GM12878 (cell line): ENCODE results near the gene LSMEM2. TPM values are rescaled to one million over a fixed set of nuclear protein-coding genes. Genes with fewer than 3 reads are reported as not detected.

Source experiments
- ATAC-seq: fragments of 200-7000 bp; cut with Tn5 transposase; 3 replicates; pipeline ENCODE4 v1.9.1; 2020; ENCODE audit warnings: mild to moderate bottlenecking, moderate library complexity
- BruUV-seq: library from RNA; stranded (reverse); fragments of 400-500 nt; replicated peaks from 2 replicates; lab custom pipeline; 2021; lab: Mats Ljungman, UMichigan
- CTCF ChIA-PET: fragments of 300-600 bp; sonication (Branson Sonifier 250); formaldehyde crosslinking; extraction: SDS; loops from one replicate; lab custom pipeline; 2021; ENCODE audit warnings: inconsistent platforms; lab: Yijun Ruan, JAX
- POLR2A ChIA-PET: fragments of 350-600 bp; formaldehyde crosslinking; extraction: SDS; loops from one replicate; lab custom pipeline; 2021; ENCODE audit warnings: inconsistent platforms; lab: Charles Lee
- RAD21 ChIA-PET: fragments of 300-600 bp; sonication (Branson Sonifier 250); formaldehyde crosslinking; loops from one replicate; lab custom pipeline; 2023; ENCODE audit warnings: antibody characterized with exemption; ENCODE audit not compliant: unreplicated experiment; lab: Charles Lee
- SMC1A ChIA-PET: fragments of 300-600 bp; sonication (Branson Sonifier 250); formaldehyde crosslinking; loops from one replicate; lab custom pipeline; 2023; ENCODE audit not compliant: unreplicated experiment, uncharacterized antibody; lab: Charles Lee
- DNase-seq: peaks from one replicate; pipeline ENCODE4 v3.0.0-alpha.2; 2011; ENCODE audit warnings: low read depth, low spot score
- FAIRE-seq: peaks from 3 replicates; lab custom pipeline; 2011; peaks lifted over from hg19 to GRCh38; lab: Jason Lieb, UNC
- H2AFZ ChIP-seq: 2 replicates; pipeline ENCODE4 v1.6.0; 2011; ENCODE audit warnings: low read depth, low read length, control low read depth; ENCODE audit not compliant: control insufficient read depth
- H3K27ac ChIP-seq: 2 replicates; pipeline ENCODE4 v1.5.1; 2011; ENCODE audit warnings: control low read depth; ENCODE audit not compliant: control insufficient read depth, insufficient read depth
- H3K27me3 ChIP-seq, 2 experiments: replicated peaks in 1 of 2; 2 replicates each; pipeline versions ENCODE4 v1.6.0 to v1.6.1; 2011; ENCODE audit warnings: low read length in 1 of 2; ENCODE audit not compliant: control insufficient read depth in 2 of 2, insufficient read depth in 2 of 2
- H3K36me3 ChIP-seq, 2 experiments: 2 replicates each; pipeline ENCODE4 v1.5.1; 2011; ENCODE audit warnings: low read length in 1 of 2; ENCODE audit not compliant: control insufficient read depth in 2 of 2, insufficient read depth in 2 of 2
- H3K4me1 ChIP-seq: 2 replicates; pipeline ENCODE4 v1.6.1; 2011; ENCODE audit warnings: mild to moderate bottlenecking, low read length, moderate library complexity, mixed read lengths; ENCODE audit not compliant: control insufficient read depth, insufficient read depth
- H3K4me2 ChIP-seq: 2 replicates; pipeline ENCODE4 v1.6.0; 2011; ENCODE audit warnings: control low read depth; ENCODE audit not compliant: control insufficient read depth, insufficient read depth
- H3K4me3 ChIP-seq: fragments of 200-600 bp; sonication (generic); 2 replicates; pipeline ENCODE4 v1.5.1; 2016
- H3K79me2 ChIP-seq: 2 replicates; pipeline ENCODE4 v1.6.0; 2011; ENCODE audit warnings: low read length; ENCODE audit not compliant: control insufficient read depth, insufficient read depth
- H3K9ac ChIP-seq: 2 replicates; pipeline ENCODE4 v1.8.0; 2011; ENCODE audit warnings: low read length, control low read depth, mixed read lengths; ENCODE audit not compliant: control insufficient read depth, insufficient read depth
- H3K9me3 ChIP-seq: replicated peaks from 3 replicates; pipeline ENCODE4 v1.5.1; 2011; ENCODE audit warnings: mild to moderate bottlenecking, low read length; ENCODE audit not compliant: control insufficient read depth, insufficient read depth
- H4K20me1 ChIP-seq: 2 replicates; pipeline ENCODE4 v1.6.0; 2011; ENCODE audit not compliant: control insufficient read depth, insufficient read depth
- BCL11A ChIP-seq: IDR thresholded peaks from 2 replicates; pipeline ENCODE4 v1.6.1; 2011; ENCODE audit warnings: low read depth, low read length
- BCLAF1 ChIP-seq: fragments of 450-650 bp; IDR thresholded peaks from 2 replicates; pipeline ENCODE4 v1.6.1; 2017; ENCODE audit warnings: antibody characterized with exemption, mild to moderate bottlenecking, moderate library complexity
- CBFB ChIP-seq: IDR thresholded peaks from 2 replicates; pipeline ENCODE4 v1.6.1; 2016; ENCODE audit warnings: antibody characterized with exemption, low read depth
- CTCF ChIP-seq, 3 experiments: IDR thresholded peaks in 2 of 3; conservative IDR thresholded peaks in 1 of 3; 2 replicates each; pipeline ENCODE4 v1.5.1; 2011; ENCODE audit warnings: low read depth in 3 of 3, low read length in 3 of 3, mild to moderate bottlenecking in 3 of 3, control low read depth in 2 of 3, moderate library complexity in 2 of 3, inconsistent platforms in 1 of 3, mixed read lengths in 1 of 3; ENCODE audit not compliant: control insufficient read depth in 2 of 3, insufficient read depth in 1 of 3; ENCODE audit errors: extremely low read depth in 1 of 3
- DPF2 ChIP-seq: fragments of 450-650 bp; IDR thresholded peaks from 2 replicates; pipeline ENCODE4 v1.6.1; 2017; ENCODE audit warnings: mild to moderate bottlenecking
- FOXK2 ChIP-seq: fragments of 450-650 bp; IDR thresholded peaks from 2 replicates; pipeline ENCODE4 v1.6.1; 2017; ENCODE audit warnings: mild to moderate bottlenecking, moderate library complexity
- IRF4 ChIP-seq: IDR thresholded peaks from 2 replicates; pipeline ENCODE4 v1.6.1; 2011; ENCODE audit warnings: low read depth, low read length
- KLF5 ChIP-seq: fragments of 450-650 bp; IDR thresholded peaks from 2 replicates; pipeline ENCODE4 v1.6.1; 2014; ENCODE audit warnings: mild to moderate bottlenecking; ENCODE audit not compliant: partially characterized antibody
- NFYA ChIP-seq: IDR thresholded peaks from 2 replicates; pipeline ENCODE4 v1.6.1; 2011; ENCODE audit warnings: low read depth, mild to moderate bottlenecking, low read length, improper control_type of control experiment, borderline replicate concordance
- NFYB ChIP-seq: IDR thresholded peaks from 2 replicates; pipeline ENCODE4 v1.6.1; 2011; ENCODE audit warnings: low read depth, mild to moderate bottlenecking, low read length, improper control_type of control experiment, moderate library complexity; ENCODE audit not compliant: insufficient read depth
- PAX5 ChIP-seq: IDR thresholded peaks from 2 replicates; pipeline ENCODE4 v1.6.1; 2011; ENCODE audit warnings: low read depth, low read length, borderline replicate concordance
- RBBP5 ChIP-seq: fragments of 200-600 bp; sonication (generic); conservative IDR thresholded peaks from 2 replicates; pipeline ENCODE4 v1.6.1; 2016
- RFX5 ChIP-seq: IDR thresholded peaks from 2 replicates; pipeline ENCODE4 v1.6.1; 2011; ENCODE audit warnings: low read depth, low read length, improper control_type of control experiment
- STAT1 ChIP-seq: fragments of 450-650 bp; conservative IDR thresholded peaks from 2 replicates; pipeline ENCODE4 v1.6.1; 2014; ENCODE audit warnings: antibody characterized with exemption, mild to moderate bottlenecking
- SUPT20H ChIP-seq: IDR thresholded peaks from 2 replicates; pipeline ENCODE4 v1.6.1; 2011; ENCODE audit warnings: low read depth, mild to moderate bottlenecking, low read length, moderate library complexity, borderline replicate concordance; ENCODE audit not compliant: control insufficient read depth
- TCF7 ChIP-seq: IDR thresholded peaks from 2 replicates; pipeline ENCODE4 v1.6.1; 2014; ENCODE audit warnings: antibody characterized with exemption, borderline replicate concordance
- USF2 ChIP-seq: IDR thresholded peaks from 2 replicates; pipeline ENCODE4 v1.6.1; 2011; ENCODE audit warnings: low read depth, low read length, improper control_type of control experiment, borderline replicate concordance
- ZNF384 ChIP-seq: IDR thresholded peaks from 2 replicates; pipeline ENCODE4 v1.6.1; 2012; ENCODE audit warnings: low read depth, mild to moderate bottlenecking, low read length, improper control_type of control experiment, borderline replicate concordance
- WGBS: methylation state at CpG from one replicate; pipeline ENCODE4 v1.1.6; 2016; ENCODE audit warnings: low lambda C conversion rate; ENCODE audit not compliant: insufficient replicate concordance, insufficient coverage; ENCODE audit errors: missing lambda C conversion rate; 5-methylcytosine and 5-hydroxymethylcytosine counted together
- in situ Hi-C: fragments of 300-500 bp; cut with MboI; formaldehyde crosslinking; loops from 9 replicates; pipeline ENCODE4 v1.14.3; 2018; ENCODE audit warnings: mixed read lengths
- intact Hi-C: fragments of 100-400 bp; cut with micrococcal nuclease; formaldehyde crosslinking; loops from one replicate; pipeline ENCODE4 v1.14.2; 2022; ENCODE audit not compliant: unreplicated experiment
- polyA plus RNA-seq, 11 experiments: library from polyadenylated mRNA; depleted of rRNA in 4 of 11; unstranded in 6 of 11; stranded (reverse) in 5 of 11; fragments of >200 nt; fragmentation: Nextera tagmentation in 4 of 11; fragmentation: Illumina TruSeq in 1 of 11; extraction: Ambion mirVana in 4 of 11; extraction: Trizol in 1 of 11; gene quantifications; 1 replicate in 1 of 11; 2 replicates in 10 of 11; pipeline versions ENCODE4 v1.2.1 to v1.2.3, GENCODE V29; 2011 to 2016; ENCODE audit warnings: inconsistent platforms in 2 of 11, missing spikeins in 2 of 11, low read depth in 1 of 11
- total RNA-seq, 4 experiments: library from RNA; depleted of rRNA in 3 of 4; stranded (reverse); fragments of >200 nt in 3 of 4; fragmentation: Illumina TruSeq in 1 of 4; extraction: Trizol in 1 of 4; gene quantifications; 2 replicates each; pipeline versions ENCODE4 v1.2.1 to v1.2.3, GENCODE V29; 2013 to 2021

LSMEM2 gene
- total and polyA plus RNA-seq, 10 of the 15 experiments (the other 5 are each of a cell fraction or from before 2014, with no cell fraction given), result 0.17 TPM; not detected in 9

- H3K27ac ChIP-seq, result peak within 1 kb of the TSS; percentile 83
- FAIRE-seq, result peak; percentile 99
- POLR2A ChIA-PET, result interaction anchor here (0.6 to 2.7 kb wide), 16 partner anchors 8 to 829 kb away, joined by 3 to 30 read pairs (median 4); partner anchors contain the start of genes CYB561D2, DAG1, NPRL2 and RASSF1
- no peaks in the 10 kb centered on the region for H3K36me3 ChIP-seq
- intact Hi-C loops (loop anchor here (1.0 to 5.0 kb wide), 2 partner anchors 22 to 38 kb away; no protein-coding TSS in a partner anchor), in situ Hi-C loops (no loop called here)
- no TSS peak for BruUV-seq
- H2AFZ ChIP-seq, result peak within 1 kb of the TSS; percentile 100
- under 1% methylated on average over 47 of the region's 61 CpGs for whole genome bisulfite sequencing
- no peaks in the 10 kb centered on the region for H3K27me3 ChIP-seq
- DNase-seq, result peak; percentile 98
- no peaks in the 10 kb centered on the region for H4K20me1 ChIP-seq
- peaks cover 4% of the 10 kb centered on the region for H3K4me1 ChIP-seq
- peak; percentile 90 for ATAC-seq
- SMC1A ChIA-PET, result interaction anchor here (0.7 to 2.3 kb wide), 7 partner anchors 18 to 71 kb away, joined by 3 to 9 read pairs (median 3); no protein-coding TSS in a partner anchor
- CTCF ChIA-PET, result interaction anchor here (0.7 to 3.5 kb wide), 14 partner anchors 20 to 243 kb away, joined by 3 to 22 read pairs (median 4); partner anchors contain the start of gene TUSC2
- RAD21 ChIA-PET, result interaction anchor here (0.7 to 2.2 kb wide), 9 partner anchors 11 to 52 kb away, joined by 3 to 15 read pairs (median 5); partner anchors contain the start of genes CYB561D2, NPRL2 and TUSC2
- peaks cover 2% of the 10 kb centered on the region; the same call in 1 of the 2 replicates for H3K79me2 ChIP-seq
- H3K9ac ChIP-seq, result peak within 1 kb of the TSS; percentile 89
- H3K4me2 ChIP-seq, result peak within 1 kb of the TSS; percentile 98
- no peaks in the 10 kb centered on the region for H3K9me3 ChIP-seq
- H3K4me3 ChIP-seq, result peak within 1 kb of the TSS; percentile 82
- TF ChIP-seq CBFB, result peak; percentile 34; the same call in 1 of the 2 replicates
- no peak for TF ChIP-seq SUPT20H
- TF ChIP-seq BCL11A, result no peak
- TF ChIP-seq FOXK2, result no peak; the same call in 1 of the 2 replicates
- TF ChIP-seq NFYB, result no peak
- TF ChIP-seq IRF4, result no peak
- peak; percentile 24 to 56 (median 50); a peak in 4 of 6 replicates for TF ChIP-seq CTCF (IDR thresholded peaks at IDR 0.05 in 2 of 3, conservative IDR thresholded peaks at IDR 0.05 in 1 of 3; ENCODE audit: control insufficient read depth in 2 of 3, extremely low read depth in 1 of 3, insufficient read depth in 1 of 3, low read depth in 3 of 3, low read length in 3 of 3)
- no peak for TF ChIP-seq USF2
- TF ChIP-seq STAT1, result no peak
- TF ChIP-seq PAX5, result no peak
- TF ChIP-seq DPF2, result peak; percentile 87
- TF ChIP-seq ZNF384, result no peak
- no peak for TF ChIP-seq BCLAF1
- TF ChIP-seq TCF7, result no peak
- no peak for TF ChIP-seq RFX5
- no peak for TF ChIP-seq NFYA
- TF ChIP-seq RBBP5, result no peak
- peak; percentile 50 for TF ChIP-seq KLF5
These were observed 20.1 kb downstream of the LSMEM2 start, which contains the start of the genes HYAL3 and NAA80 for GRCh38 chr3:50298836-50299637. Gene HYAL3, minus strand, starts transcription at chr3:50299405. Its CDS starts 3,803 bp downstream, at chr3:50295602. Gene NAA80, minus strand, starts transcription at chr3:50299405. Its CDS starts 1,942 bp downstream, at chr3:50297463.
